SK-N-SH treated with all-trans-retinoic acid at 6 μM for 48 hours (cell line): Measurements from ENCODE around the gene PDE4B.

ENCODE experiments used
- ISL1 ChIP-seq: fragments of 250-450 bp; sonication (Bioruptor Pico); IDR thresholded peaks from 2 replicates; pipeline ENCODE4 v2.1.2; 2022; ENCODE audit warnings: mild to moderate bottlenecking, moderate library complexity
- PATZ1 ChIP-seq: fragments of 250-450 bp; sonication (Bioruptor Pico); IDR thresholded peaks from 2 replicates; pipeline ENCODE4 v1.8.0; 2020; ENCODE audit warnings: mild to moderate bottlenecking, moderate library complexity, borderline replicate concordance
- POU6F1 ChIP-seq: fragments of 250-450 bp; sonication (Bioruptor Pico); IDR thresholded peaks from 2 replicates; pipeline ENCODE4 v1.8.0; 2021; ENCODE audit warnings: low read depth, mild to moderate bottlenecking, moderate library complexity, borderline replicate concordance
- SNAI2 ChIP-seq: fragments of 250-450 bp; sonication (Bioruptor Pico); IDR thresholded peaks from 2 replicates; pipeline ENCODE4 v1.5.0; 2020; ENCODE audit warnings: mild to moderate bottlenecking, moderate library complexity
- TOX ChIP-seq: fragments of 250-450 bp; sonication (Bioruptor Pico); IDR thresholded peaks from 2 replicates; pipeline ENCODE4 v1.8.0; 2021; ENCODE audit warnings: mild to moderate bottlenecking, moderate library complexity, borderline replicate concordance
- ZFP3 ChIP-seq: fragments of 250-450 bp; sonication (Bioruptor Pico); IDR thresholded peaks from 2 replicates; pipeline ENCODE4 v1.5.0; 2020; ENCODE audit warnings: mild to moderate bottlenecking, moderate library complexity
- ZFP30 ChIP-seq: fragments of 450-650 bp; formaldehyde crosslinking; IDR thresholded peaks from 2 replicates; pipeline ENCODE4 v1.5.0; 2022; ENCODE audit warnings: mild to moderate bottlenecking, moderate library complexity

- TF ChIP-seq ISL1 (CRISPR knock-in tag) (no peak), SNAI2 (CRISPR knock-in tag) (no peak), ZFP30 (no peak), ZFP3 (CRISPR knock-in tag) (no peak), TOX (no peak), POU6F1 (CRISPR knock-in tag) (no peak), PATZ1 (CRISPR knock-in tag) (no peak)
Measured at GRCh38 chr1:66413838-66414175, 621.1 kb downstream of the PDE4B start.
